ENCODE results near the gene BRD9. TPM values are rescaled to one million over a fixed set of nuclear protein-coding genes. Genes with fewer than 3 reads are reported as not detected.

BRD9 gene
- total RNA-seq, 3 donors from 2014 or later = 60.9 to 67.7 (median 64.6) TPM

- ATAC-seq (no peak), DNase-seq (no peak)
- H3K36me3 Mint-ChIP-seq (ENCODE audit: insufficient read depth) = no peaks in the 10 kb centered on the region
- no peaks in the 10 kb centered on the region for H3K27me3 Mint-ChIP-seq (ENCODE audit: low read depth)
- H3K9me3 Mint-ChIP-seq = no peaks in the 10 kb centered on the region
- H3K4me1 Mint-ChIP-seq (ENCODE audit: low read depth) = no peaks in the 10 kb centered on the region
- no peak overlapping the region for H3K4me3 Mint-ChIP-seq
Measured at GRCh38 chr5:900781-901180, 8.2 kb upstream of the BRD9 start.

GRCh38 chr5:893711-894110 is 1.1 kb upstream of the BRD9 start:
- Mint-ChIP-seq H3K4me3 (peak overlapping the region; percentile 89), H3K9me3 (no peaks in the 10 kb centered on the region), H3K4me1 (ENCODE audit: low read depth) (peaks cover 19% of the 10 kb centered on the region), H3K36me3 (ENCODE audit: insufficient read depth) (peaks cover 11% of the 10 kb centered on the region), H3K27me3 (ENCODE audit: low read depth) (no peaks in the 10 kb centered on the region)
- no peak for DNase-seq
- ATAC-seq = no peak

- peaks cover 17% of the 10 kb centered on the region for H3K36me3 Mint-ChIP-seq (ENCODE audit: insufficient read depth)
- peak overlapping the region; percentile 89 for H3K4me3 Mint-ChIP-seq
- H3K9me3 Mint-ChIP-seq = no peaks in the 10 kb centered on the region
- ATAC-seq (peak; percentile 5 to 11), DNase-seq (no peak)
- H3K4me1 Mint-ChIP-seq (ENCODE audit: low read depth) = peaks cover 22% of the 10 kb centered on the region
- H3K27me3 Mint-ChIP-seq (ENCODE audit: low read depth) = no peaks in the 10 kb centered on the region
Measured at GRCh38 chr5:893137-893506, 521 bp upstream of the BRD9 start.

GRCh38 chr5:891837-892393 is 686 bp downstream of the BRD9 start:
- Mint-ChIP-seq H3K27me3 (ENCODE audit: low read depth) (no peaks in the 10 kb centered on the region), H3K36me3 (ENCODE audit: insufficient read depth) (peaks cover 27% of the 10 kb centered on the region), H3K9me3 (no peaks in the 10 kb centered on the region), H3K4me1 (ENCODE audit: low read depth) (peaks cover 22% of the 10 kb centered on the region), H3K4me3 (peak overlapping the region; percentile 89)
- ATAC-seq = peak; percentile 12 to 16
- DNase-seq = no peak

GRCh38 chr5:891117-891836 is 1.3 kb downstream of the BRD9 start:
- Mint-ChIP-seq H3K27me3 (ENCODE audit: low read depth) (no peaks in the 10 kb centered on the region), H3K9me3 (no peaks in the 10 kb centered on the region), H3K4me1 (ENCODE audit: low read depth) (peaks cover 22% of the 10 kb centered on the region), H3K4me3 (peak overlapping the region; percentile 89), H3K36me3 (ENCODE audit: insufficient read depth) (peaks cover 33% of the 10 kb centered on the region)
- ATAC-seq (no peak), DNase-seq (no peak)

GRCh38 chr5:889075-889710 is 3.4 kb downstream of the BRD9 start:
- no peak for ATAC-seq
- H3K27me3 Mint-ChIP-seq (ENCODE audit: low read depth) = no peaks in the 10 kb centered on the region
- peaks cover 41% of the 10 kb centered on the region for H3K36me3 Mint-ChIP-seq (ENCODE audit: insufficient read depth)
- no peaks in the 10 kb centered on the region for H3K9me3 Mint-ChIP-seq
- no peak for DNase-seq
- no peak overlapping the region for H3K4me3 Mint-ChIP-seq
- peaks cover 24% of the 10 kb centered on the region for H3K4me1 Mint-ChIP-seq (ENCODE audit: low read depth)

GRCh38 chr5:888638-889035 is 4.0 kb downstream of the BRD9 start:
- no peaks in the 10 kb centered on the region for H3K9me3 Mint-ChIP-seq

GRCh38 chr5:887947-888637 is 4.5 kb downstream of the BRD9 start:
- peaks cover 24% of the 10 kb centered on the region for H3K4me1 Mint-ChIP-seq (ENCODE audit: low read depth)
- H3K9me3 Mint-ChIP-seq = no peaks in the 10 kb centered on the region
- peaks cover 44% of the 10 kb centered on the region for H3K36me3 Mint-ChIP-seq (ENCODE audit: insufficient read depth)
- no peak overlapping the region for H3K4me3 Mint-ChIP-seq
- H3K27me3 Mint-ChIP-seq (ENCODE audit: low read depth) = no peaks in the 10 kb centered on the region
- ATAC-seq = no peak
- no peak for DNase-seq

More at GRCh38 chr5:888638-889035, 4.0 kb downstream of the BRD9 start:
- peaks cover 41% of the 10 kb centered on the region for H3K36me3 Mint-ChIP-seq (ENCODE audit: insufficient read depth)
- DNase-seq (no peak), ATAC-seq (no peak)
- no peaks in the 10 kb centered on the region for H3K27me3 Mint-ChIP-seq (ENCODE audit: low read depth)
- no peak overlapping the region for H3K4me3 Mint-ChIP-seq
- peaks cover 24% of the 10 kb centered on the region for H3K4me1 Mint-ChIP-seq (ENCODE audit: low read depth)

- H3K4me1 Mint-ChIP-seq (ENCODE audit: low read depth) = peaks cover 35% of the 10 kb centered on the region
- peaks cover 55% of the 10 kb centered on the region for H3K36me3 Mint-ChIP-seq (ENCODE audit: insufficient read depth)
- no peak overlapping the region for H3K4me3 Mint-ChIP-seq
- ATAC-seq = no peak
- DNase-seq = no peak
- H3K9me3 Mint-ChIP-seq = peaks cover 12% of the 10 kb centered on the region
- no peaks in the 10 kb centered on the region for H3K27me3 Mint-ChIP-seq (ENCODE audit: low read depth)
Measured at GRCh38 chr5:886716-887325, 5.8 kb downstream of the BRD9 start.

GRCh38 chr5:886036-886435 is 6.6 kb downstream of the BRD9 start:
- Mint-ChIP-seq H3K4me1 (ENCODE audit: low read depth) (peaks cover 32% of the 10 kb centered on the region), H3K27me3 (ENCODE audit: low read depth) (no peaks in the 10 kb centered on the region), H3K4me3 (no peak overlapping the region), H3K9me3 (peaks cover 12% of the 10 kb centered on the region), H3K36me3 (ENCODE audit: insufficient read depth) (peaks cover 56% of the 10 kb centered on the region)
- ATAC-seq (no peak), DNase-seq (no peak)

GRCh38 chr5:885529-885928 is 7.1 kb downstream of the BRD9 start:
- DNase-seq (no peak), ATAC-seq (no peak)
- Mint-ChIP-seq H3K4me3 (no peak overlapping the region), H3K36me3 (ENCODE audit: insufficient read depth) (peaks cover 57% of the 10 kb centered on the region), H3K4me1 (ENCODE audit: low read depth) (peaks cover 27% of the 10 kb centered on the region), H3K27me3 (ENCODE audit: low read depth) (no peaks in the 10 kb centered on the region), H3K9me3 (peaks cover 12% of the 10 kb centered on the region)

GRCh38 chr5:885127-885442 is 7.5 kb downstream of the BRD9 start:
- Mint-ChIP-seq H3K36me3 (ENCODE audit: insufficient read depth) (peaks cover 57% of the 10 kb centered on the region), H3K4me1 (ENCODE audit: low read depth) (peaks cover 25% of the 10 kb centered on the region), H3K27me3 (ENCODE audit: low read depth) (no peaks in the 10 kb centered on the region), H3K9me3 (peaks cover 12% of the 10 kb centered on the region), H3K4me3 (no peak overlapping the region)
- ATAC-seq (no peak), DNase-seq (no peak)

GRCh38 chr5:884345-885126 is 8.1 kb downstream of the BRD9 start:
- Mint-ChIP-seq H3K9me3 (peaks cover 12% of the 10 kb centered on the region), H3K4me3 (no peak overlapping the region), H3K36me3 (ENCODE audit: insufficient read depth) (peaks cover 57% of the 10 kb centered on the region), H3K27me3 (ENCODE audit: low read depth) (no peaks in the 10 kb centered on the region), H3K4me1 (ENCODE audit: low read depth) (peaks cover 22% of the 10 kb centered on the region)
- no peak for ATAC-seq
- DNase-seq = no peak
